MM.1S (cell line): ENCODE data around the gene FIG4.

Source experiments
- DNase-seq: peaks from one replicate; pipeline ENCODE4 v3.0.0-alpha.2; 2015
- H2AFZ ChIP-seq: fragments of 300-600 bp; sonication (generic); 2 replicates; pipeline ENCODE4 v1.6.0; 2016; ENCODE audit warnings: antibody characterized with exemption, low read length
- H3F3A ChIP-seq: fragments of 300-600 bp; sonication (generic); 2 replicates; pipeline ENCODE4 v1.6.1; 2016; ENCODE audit warnings: mild to moderate bottlenecking, antibody characterized with exemption, low read length, moderate library complexity, mixed read lengths; ENCODE audit not compliant: insufficient read depth
- H3K27ac ChIP-seq: fragments of 300-600 bp; sonication (generic); 2 replicates; pipeline ENCODE4 v1.5.1; 2016; ENCODE audit warnings: mild to moderate bottlenecking, low read length
- H3K27me3 ChIP-seq: fragments of 300-600 bp; sonication (generic); replicated peaks from 2 replicates; pipeline ENCODE4 v1.6.0; 2016; ENCODE audit warnings: low read length; ENCODE audit not compliant: insufficient read depth
- H3K36me3 ChIP-seq: fragments of 300-600 bp; sonication (generic); replicated peaks from 2 replicates; pipeline ENCODE4 v1.6.1; 2016; ENCODE audit warnings: mild to moderate bottlenecking, low read length, mixed read lengths; ENCODE audit not compliant: insufficient read depth
- H3K4me1 ChIP-seq: fragments of 300-600 bp; sonication (generic); 2 replicates; pipeline ENCODE4 v1.6.1; 2016; ENCODE audit warnings: low read length, mixed read lengths
- H3K4me2 ChIP-seq: fragments of 300-600 bp; sonication (generic); 2 replicates; pipeline ENCODE4 v1.6.0; 2016; ENCODE audit warnings: low read depth, low read length
- H3K4me3 ChIP-seq: fragments of 300-600 bp; sonication (generic); 2 replicates; pipeline ENCODE4 v1.5.1; 2016; ENCODE audit warnings: low read length, mixed read lengths
- H3K79me2 ChIP-seq: fragments of 300-600 bp; sonication (generic); 2 replicates; pipeline ENCODE4 v1.6.1; 2016; ENCODE audit warnings: mixed run types, low read length, mixed read lengths
- H3K9ac ChIP-seq: fragments of 300-600 bp; sonication (generic); 2 replicates; pipeline ENCODE4 v1.6.1; 2016; ENCODE audit warnings: low read length, mixed read lengths
- H3K9me2 ChIP-seq: fragments of 300-600 bp; sonication (generic); replicated peaks from 2 replicates; pipeline ENCODE4 v1.6.1; 2016; ENCODE audit warnings: mild to moderate bottlenecking, low read length, mixed read lengths; ENCODE audit not compliant: insufficient read depth
- H3K9me3 ChIP-seq: fragments of 300-600 bp; sonication (generic); replicated peaks from 2 replicates; pipeline ENCODE4 v1.6.1; 2016; ENCODE audit warnings: mild to moderate bottlenecking, low read length, mixed read lengths; ENCODE audit not compliant: insufficient read depth
- H4K20me1 ChIP-seq: fragments of 300-600 bp; sonication (generic); 2 replicates; pipeline ENCODE4 v1.6.1; 2016; ENCODE audit warnings: mild to moderate bottlenecking, low read length, moderate library complexity, mixed read lengths; ENCODE audit not compliant: insufficient read depth
- CTCF ChIP-seq: fragments of 300-600 bp; sonication (generic); IDR thresholded peaks from 2 replicates; pipeline ENCODE4 v1.5.1; 2016; ENCODE audit warnings: antibody characterized with exemption, low read length, mixed read lengths
- EZH2 ChIP-seq: fragments of 300-600 bp; sonication (generic); optimal IDR thresholded peaks from 2 replicates; pipeline ENCODE3; 2017; ENCODE audit warnings: low read depth, mild to moderate bottlenecking, antibody characterized with exemption, low read length, mixed read lengths
- EZH2phosphoT487 ChIP-seq: fragments of 300-600 bp; sonication (generic); IDR thresholded peaks from 2 replicates; pipeline ENCODE4 v1.6.1; 2018; ENCODE audit warnings: antibody characterized with exemption, low read length

The FIG4 gene

DNA sequence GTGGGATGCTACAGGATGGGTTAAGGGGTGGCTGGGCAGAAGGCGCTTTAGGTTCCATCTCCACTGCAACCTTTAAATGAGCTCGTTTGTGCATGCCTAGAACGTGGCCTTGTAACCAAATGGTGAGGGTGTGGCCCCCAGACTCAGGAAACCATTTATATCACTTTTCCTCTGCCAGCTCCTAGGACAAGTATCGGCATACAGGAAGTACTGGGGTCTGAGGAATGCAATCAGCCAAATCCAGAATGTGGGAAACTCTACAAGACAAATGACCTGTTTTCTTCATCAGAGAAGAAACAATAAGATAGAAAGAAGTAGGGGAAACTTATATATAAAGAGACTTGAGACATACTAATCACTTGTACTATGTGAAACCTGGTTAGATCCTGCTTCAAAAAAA, 21.3 kb upstream of the FIG4 start:
- DNase-seq = no peak
- H2AFZ ChIP-seq = no peak overlapping the region
- H3K4me1 ChIP-seq = no peaks in the 10 kb centered on the region
- no peak overlapping the region for H3K4me2 ChIP-seq
- no peaks in the 10 kb centered on the region for H3K9me2 ChIP-seq
- H4K20me1 ChIP-seq = no peaks in the 10 kb centered on the region
- H3K27ac ChIP-seq = no peak overlapping the region
- H3K9ac ChIP-seq = no peak overlapping the region
- no peaks in the 10 kb centered on the region for H3K9me3 ChIP-seq
- TF ChIP-seq EZH2phosphoT487 (no peak), CTCF (no peak), EZH2 (no peak)
- no peak overlapping the region for H3K4me3 ChIP-seq
- no peaks in the 10 kb centered on the region for H3F3A ChIP-seq
- H3K27me3 ChIP-seq = no peaks in the 10 kb centered on the region
- H3K36me3 ChIP-seq = no peaks in the 10 kb centered on the region
- H3K79me2 ChIP-seq = no peaks in the 10 kb centered on the region

DNA sequence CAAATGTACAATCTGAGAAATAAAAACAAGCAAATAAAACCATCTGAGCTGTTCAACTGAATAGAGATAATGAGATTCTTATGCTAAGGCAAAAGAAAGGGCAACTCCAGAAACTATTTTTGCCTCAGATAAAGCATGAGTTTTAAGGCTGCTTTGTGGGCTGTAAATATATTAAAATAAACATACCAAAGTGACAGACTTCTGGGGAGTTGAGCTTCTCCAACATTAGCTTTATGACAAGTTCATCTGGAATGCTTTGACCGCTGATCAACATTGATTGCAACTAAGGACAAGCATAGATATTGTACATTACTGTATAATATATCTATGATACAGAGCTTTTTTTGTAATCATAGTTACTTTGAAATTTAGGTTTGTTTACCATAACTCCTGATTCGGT, 19.4 kb upstream of the FIG4 start:
- no peaks in the 10 kb centered on the region for H3F3A ChIP-seq
- H3K36me3 ChIP-seq = no peaks in the 10 kb centered on the region
- no peak overlapping the region for H3K4me2 ChIP-seq
- TF ChIP-seq CTCF (no peak), EZH2 (no peak), EZH2phosphoT487 (no peak)
- no peaks in the 10 kb centered on the region for H3K9me2 ChIP-seq
- H2AFZ ChIP-seq = no peak overlapping the region
- no peak overlapping the region for H3K27ac ChIP-seq
- no peak overlapping the region for H3K9ac ChIP-seq
- no peaks in the 10 kb centered on the region for H3K9me3 ChIP-seq
- no peaks in the 10 kb centered on the region for H3K4me1 ChIP-seq
- H3K27me3 ChIP-seq = no peaks in the 10 kb centered on the region
- no peak for DNase-seq
- H3K79me2 ChIP-seq = no peaks in the 10 kb centered on the region
- no peak overlapping the region for H3K4me3 ChIP-seq
- H4K20me1 ChIP-seq = no peaks in the 10 kb centered on the region

GRCh38 chr6:109672175-109672574, 18.9 kb upstream of the FIG4 start:
- no peak overlapping the region for H3K4me3 ChIP-seq
- TF ChIP-seq EZH2 (no peak), CTCF (no peak)
- no peak overlapping the region for H3K9ac ChIP-seq
- no peak overlapping the region for H2AFZ ChIP-seq
- no peaks in the 10 kb centered on the region for H3K9me3 ChIP-seq
- no peak overlapping the region for H3K4me2 ChIP-seq
- no peaks in the 10 kb centered on the region for H3F3A ChIP-seq
- no peaks in the 10 kb centered on the region for H4K20me1 ChIP-seq
- no peak for DNase-seq
- H3K27me3 ChIP-seq = no peaks in the 10 kb centered on the region
- H3K4me1 ChIP-seq = no peaks in the 10 kb centered on the region
- no peak overlapping the region for H3K27ac ChIP-seq
- H3K9me2 ChIP-seq = no peaks in the 10 kb centered on the region
- no peaks in the 10 kb centered on the region for H3K79me2 ChIP-seq
- no peaks in the 10 kb centered on the region for H3K36me3 ChIP-seq

- no peaks in the 10 kb centered on the region for H3K79me2 ChIP-seq
- H3K4me3 ChIP-seq = no peak overlapping the region
- no peaks in the 10 kb centered on the region for H3K36me3 ChIP-seq
- H4K20me1 ChIP-seq = no peaks in the 10 kb centered on the region
- no peak overlapping the region for H2AFZ ChIP-seq
- no peaks in the 10 kb centered on the region for H3K4me1 ChIP-seq
- DNase-seq = no peak
- H3K27me3 ChIP-seq = no peaks in the 10 kb centered on the region
- H3K9me3 ChIP-seq = no peaks in the 10 kb centered on the region
- H3K27ac ChIP-seq = no peak overlapping the region
- H3K9me2 ChIP-seq = no peaks in the 10 kb centered on the region
- no peak overlapping the region for H3K9ac ChIP-seq
- TF ChIP-seq EZH2phosphoT487 = no peak
- no peak for TF ChIP-seq EZH2
- TF ChIP-seq CTCF = no peak
- H3F3A ChIP-seq = no peaks in the 10 kb centered on the region
- H3K4me2 ChIP-seq = no peak overlapping the region
These were observed 18.3 kb upstream of the FIG4 start for GRCh38 chr6:109672839-109673238.
